ENCODE data around the gene FCHO2. TPM values are rescaled to one million over a fixed set of nuclear protein-coding genes. Genes with fewer than 3 reads are reported as not detected.

FCHO2 gene
- total RNA-seq, 1 experiment from 2014 or later = 2.5 TPM

- H3K4me3 ChIP-seq (ENCODE audit: low read depth, low read length, poor library complexity, severe bottlenecking) = no peak overlapping the region
- no peaks in the 10 kb centered on the region for H3K27me3 ChIP-seq (replicated peaks; ENCODE audit: insufficient read depth, low read depth, low read length, poor library complexity)
- no TSS peak for BruUV-seq (replicated peaks)
- POLR2A ChIA-PET (ENCODE audit: low non-redundant PET) = no interaction called here
- no peaks in the 10 kb centered on the region for H3K36me3 ChIP-seq (ENCODE audit: insufficient read depth, low read length, poor library complexity, severe bottlenecking)
- no peak overlapping the region for H3K27ac ChIP-seq (ENCODE audit: low read depth, low read length, poor library complexity, severe bottlenecking)
- TF ChIP-seq CTCF (conservative IDR thresholded peaks at IDR 0.05; ENCODE audit: low read depth, low read length) = no peak
- no peak for TF ChIP-seq EZH2 (IDR thresholded peaks at IDR 0.05; ENCODE audit: borderline replicate concordance, low read depth, low read length, poor library complexity, severe bottlenecking)
- intact Hi-C loops (cut with micrococcal nuclease; ENCODE audit: unreplicated experiment) = no loop called here
- CTCF ChIA-PET = no interaction called here
- H3K9me3 ChIP-seq (ENCODE audit: low read depth, low read length, poor library complexity, severe bottlenecking) = no peaks in the 10 kb centered on the region
- H3K4me1 ChIP-seq (ENCODE audit: insufficient read depth, low read length, poor library complexity, severe bottlenecking) = no peaks in the 10 kb centered on the region
- no peak for DNase-seq (ENCODE audit: low spot score)
Measured at GRCh38 chr5:72996632-72997031, 40.8 kb downstream of the FCHO2 start.

- TF ChIP-seq EZH2 (IDR thresholded peaks at IDR 0.05; ENCODE audit: borderline replicate concordance, low read depth, low read length, poor library complexity, severe bottlenecking) (no peak), CTCF (conservative IDR thresholded peaks at IDR 0.05; ENCODE audit: low read depth, low read length) (no peak)
- Histone ChIP-seq H3K27me3 (replicated peaks; ENCODE audit: insufficient read depth, low read depth, low read length, poor library complexity) (no peaks in the 10 kb centered on the region), H3K36me3 (ENCODE audit: insufficient read depth, low read length, poor library complexity, severe bottlenecking) (no peaks in the 10 kb centered on the region), H3K4me1 (ENCODE audit: insufficient read depth, low read length, poor library complexity, severe bottlenecking) (no peaks in the 10 kb centered on the region), H3K9me3 (ENCODE audit: low read depth, low read length, poor library complexity, severe bottlenecking) (no peaks in the 10 kb centered on the region), H3K27ac (ENCODE audit: low read depth, low read length, poor library complexity, severe bottlenecking) (no peak overlapping the region), H3K4me3 (ENCODE audit: low read depth, low read length, poor library complexity, severe bottlenecking) (no peak overlapping the region)
- CTCF ChIA-PET = no interaction called here
- BruUV-seq (replicated peaks) = no TSS peak
- POLR2A ChIA-PET (ENCODE audit: low non-redundant PET) = no interaction called here
- intact Hi-C loops (cut with micrococcal nuclease; ENCODE audit: unreplicated experiment) = no loop called here
- no peak for DNase-seq (ENCODE audit: low spot score)
Measured at GRCh38 chr5:72999916-73000315, 44.1 kb downstream of the FCHO2 start.

- intact Hi-C loops (cut with micrococcal nuclease; ENCODE audit: unreplicated experiment) = no loop called here
Measured at GRCh38 chr5:73005886-73006285, 50.0 kb downstream of the FCHO2 start.

More at GRCh38 chr5:73005886-73006285, 50.0 kb downstream of the FCHO2 start:
- no peak overlapping the region for H3K27ac ChIP-seq (ENCODE audit: low read depth, low read length, poor library complexity, severe bottlenecking)
- no peak overlapping the region for H3K4me3 ChIP-seq (ENCODE audit: low read depth, low read length, poor library complexity, severe bottlenecking)
- no peak for DNase-seq (ENCODE audit: low spot score)
- no peaks in the 10 kb centered on the region for H3K9me3 ChIP-seq (ENCODE audit: low read depth, low read length, poor library complexity, severe bottlenecking)
- no TSS peak for BruUV-seq (replicated peaks)
- POLR2A ChIA-PET (ENCODE audit: low non-redundant PET) = no interaction called here
- no peaks in the 10 kb centered on the region for H3K27me3 ChIP-seq (replicated peaks; ENCODE audit: insufficient read depth, low read depth, low read length, poor library complexity)
- no peaks in the 10 kb centered on the region for H3K4me1 ChIP-seq (ENCODE audit: insufficient read depth, low read length, poor library complexity, severe bottlenecking)
- CTCF ChIA-PET = no interaction called here
- H3K36me3 ChIP-seq (ENCODE audit: insufficient read depth, low read length, poor library complexity, severe bottlenecking) = no peaks in the 10 kb centered on the region
- TF ChIP-seq CTCF (conservative IDR thresholded peaks at IDR 0.05; ENCODE audit: low read depth, low read length) = no peak
- TF ChIP-seq EZH2 (IDR thresholded peaks at IDR 0.05; ENCODE audit: borderline replicate concordance, low read depth, low read length, poor library complexity, severe bottlenecking) = no peak

All from A673 (cell line).